Neural cell (in vitro differentiated cells): ENCODE results near the gene GPR142. TPM values are rescaled to one million over a fixed set of nuclear protein-coding genes. Genes with fewer than 3 reads are reported as not detected.

ENCODE experiments used
- H2AFZ ChIP-seq: fragments of 200-600, 300-800 bp; sonication (generic), shearing (Covaris generic); 2 replicates; pipeline ENCODE4 v1.6.0; 2014; ENCODE audit warnings: low read depth, mild to moderate bottlenecking, antibody characterized with exemption, low read length, moderate library complexity
- H3F3A ChIP-seq: fragments of 200-600 bp; shearing (Covaris generic); 2 replicates; pipeline ENCODE4 v1.6.1; 2016; ENCODE audit warnings: mild to moderate bottlenecking, moderate library complexity, mixed read lengths, antibody characterized with exemption, low read length; ENCODE audit not compliant: insufficient read depth, poor library complexity, severe bottlenecking
- H3K27ac ChIP-seq: fragments of 200-600, 300-800 bp; sonication (generic), shearing (Covaris generic); 2 replicates; pipeline ENCODE4 v1.5.1; 2014; ENCODE audit warnings: mild to moderate bottlenecking, low read length, moderate library complexity
- H3K27me3 ChIP-seq: fragments of 300-800, 200-600 bp; sonication (generic), shearing (Covaris generic); 2 replicates; pipeline ENCODE4 v1.6.0; 2014; ENCODE audit warnings: mild to moderate bottlenecking, low read depth, low read length, moderate library complexity; ENCODE audit not compliant: insufficient read depth
- H3K36me3 ChIP-seq: fragments of 300-800, 200-600 bp; sonication (generic), shearing (Covaris generic); 2 replicates; pipeline ENCODE4 v1.5.1; 2014; ENCODE audit warnings: mild to moderate bottlenecking, antibody characterized with exemption, low read length, moderate library complexity; ENCODE audit not compliant: insufficient read depth
- H3K4me2 ChIP-seq: fragments of 300-800, 200-600 bp; sonication (generic), shearing (Covaris generic); 2 replicates; pipeline ENCODE4 v1.6.0; 2014; ENCODE audit warnings: mild to moderate bottlenecking, low read length
- H3K4me3 ChIP-seq: fragments of 300-800, 200-600 bp; sonication (generic), shearing (Covaris generic); 2 replicates; pipeline ENCODE4 v1.5.1; 2014; ENCODE audit warnings: mild to moderate bottlenecking, low read length, moderate library complexity
- H3K79me2 ChIP-seq: fragments of 200-600 bp; shearing (Covaris generic); replicated peaks from 2 replicates; pipeline ENCODE4 v1.6.0; 2014; ENCODE audit warnings: mild to moderate bottlenecking, low read length, moderate library complexity; ENCODE audit not compliant: insufficient read depth
- H3K9ac ChIP-seq: fragments of 300-800, 200-600 bp; sonication (generic), shearing (Covaris generic); 2 replicates; pipeline ENCODE4 v1.6.1; 2016; ENCODE audit warnings: mild to moderate bottlenecking, low read length, mixed read lengths
- H3K9me2 ChIP-seq: fragments of 200-600 bp; shearing (Covaris generic); 2 replicates; pipeline ENCODE4 v1.6.1; 2016; ENCODE audit warnings: mild to moderate bottlenecking, low read length, mixed read lengths; ENCODE audit not compliant: insufficient read depth
- H3K9me3 ChIP-seq: fragments of 200-600, 300-800 bp; sonication (generic), shearing (Covaris generic); 2 replicates; pipeline ENCODE4 v1.6.1; 2016; ENCODE audit warnings: mild to moderate bottlenecking, mixed run types, low read length, moderate library complexity, mixed read lengths
- H4K20me1 ChIP-seq: fragments of 200-600 bp; shearing (Covaris generic); 2 replicates; pipeline ENCODE4 v1.6.1; 2016; ENCODE audit warnings: mild to moderate bottlenecking, mixed run types; ENCODE audit not compliant: insufficient read depth
- CTCF ChIP-seq: fragments of 450-650 bp; IDR thresholded peaks from 2 replicates; pipeline ENCODE4 v1.5.1; 2014; ENCODE audit warnings: antibody characterized with exemption, mild to moderate bottlenecking, moderate library complexity; ENCODE audit not compliant: poor library complexity, severe bottlenecking
- EP300 ChIP-seq: fragments of 450-650 bp; conservative IDR thresholded peaks from 2 replicates; pipeline ENCODE4 v1.6.1; 2014; ENCODE audit warnings: antibody characterized with exemption, mild to moderate bottlenecking, moderate library complexity; ENCODE audit not compliant: poor library complexity, severe bottlenecking
- EZH2 ChIP-seq: fragments of 200-600, 300-800 bp; shearing (Covaris generic), sonication (generic); IDR thresholded peaks from 2 replicates; pipeline ENCODE4 v1.6.1; 2014; ENCODE audit warnings: antibody characterized with exemption, low read length, borderline replicate concordance, mild to moderate bottlenecking; ENCODE audit not compliant: insufficient read depth, poor library complexity, severe bottlenecking
- MXI1 ChIP-seq: fragments of 450-650 bp; conservative IDR thresholded peaks from 2 replicates; pipeline ENCODE4 v1.6.1; 2014; ENCODE audit warnings: antibody characterized with exemption, mild to moderate bottlenecking; ENCODE audit not compliant: poor library complexity, severe bottlenecking
- POLR2AphosphoS5 ChIP-seq: IDR thresholded peaks from 2 replicates; pipeline ENCODE4 v1.6.1; 2012
- RAD21 ChIP-seq: fragments of 450-650 bp; conservative IDR thresholded peaks from 2 replicates; pipeline ENCODE4 v1.6.1; 2014; ENCODE audit warnings: antibody characterized with exemption, mild to moderate bottlenecking, moderate library complexity
- REST ChIP-seq: IDR thresholded peaks from 2 replicates; pipeline ENCODE4 v1.6.1; 2012; ENCODE audit warnings: borderline replicate concordance
- SMC3 ChIP-seq: fragments of 450-650 bp; conservative IDR thresholded peaks from 2 replicates; pipeline ENCODE4 v1.6.1; 2014; ENCODE audit warnings: antibody characterized with exemption, mild to moderate bottlenecking, moderate library complexity; ENCODE audit not compliant: poor library complexity
- TAF1 ChIP-seq: IDR thresholded peaks from 2 replicates; pipeline ENCODE4 v1.6.1; 2012; ENCODE audit warnings: low read depth
- polyA plus RNA-seq: library from polyadenylated mRNA; depleted of rRNA; stranded (reverse); fragments of >200 nt; gene quantifications from 2 replicates; pipeline ENCODE4 v1.2.3, GENCODE V29; 2014

Gene GPR142
- polyA plus RNA-seq, 1 donor from 2014 or later: not detected

- Histone ChIP-seq H4K20me1 (no peaks in the 10 kb centered on the region), H3K4me3 (no peak overlapping the region), H2AFZ (no peak overlapping the region), H3K79me2 (no peaks in the 10 kb centered on the region), H3K9me2 (no peaks in the 10 kb centered on the region), H3K27ac (no peak overlapping the region), H3K9me3 (no peaks in the 10 kb centered on the region), H3K4me2 (no peak overlapping the region), H3K36me3 (no peaks in the 10 kb centered on the region), H3K27me3 (no peaks in the 10 kb centered on the region), H3K9ac (no peak overlapping the region), H3F3A (no peaks in the 10 kb centered on the region)
- TF ChIP-seq REST: no peak
- TF ChIP-seq SMC3: no peak
- TF ChIP-seq TAF1: no peak
- no peak for TF ChIP-seq POLR2AphosphoS5
- TF ChIP-seq EZH2: no peak
- no peak for TF ChIP-seq RAD21
- TF ChIP-seq CTCF: no peak
- TF ChIP-seq MXI1: no peak
- TF ChIP-seq EP300: no peak
These were observed 45.3 kb downstream of the GPR142 start for GRCh38 chr17:74412581-74412980.

- no peaks in the 10 kb centered on the region for H3K9me2 ChIP-seq
- no peak overlapping the region for H3K4me3 ChIP-seq
- H3K4me2 ChIP-seq: no peak overlapping the region
- no peaks in the 10 kb centered on the region for H3K79me2 ChIP-seq
- no peak overlapping the region for H2AFZ ChIP-seq
- H3K36me3 ChIP-seq: no peaks in the 10 kb centered on the region
- H4K20me1 ChIP-seq: no peaks in the 10 kb centered on the region
- H3K27me3 ChIP-seq: no peaks in the 10 kb centered on the region
- H3F3A ChIP-seq: no peaks in the 10 kb centered on the region
- H3K9me3 ChIP-seq: no peaks in the 10 kb centered on the region
- TF ChIP-seq EP300: no peak
- TF ChIP-seq REST: no peak
- TF ChIP-seq POLR2AphosphoS5: no peak
- no peak for TF ChIP-seq RAD21
- no peak for TF ChIP-seq SMC3
- TF ChIP-seq EZH2: no peak
- TF ChIP-seq CTCF: no peak
- TF ChIP-seq MXI1: no peak
- H3K9ac ChIP-seq: no peak overlapping the region
- no peak overlapping the region for H3K27ac ChIP-seq
These were observed 46.2 kb downstream of the GPR142 start for GRCh38 chr17:74413491-74413890.
